Tibial nerve (tissue), 3 donors: ENCODE data around the gene SLC25A47.

ENCODE experiments used
- POLR2A ChIP-seq, 2 donors: fragments of 450-650 bp; IDR thresholded peaks; one replicate each; pipeline ENCODE4 v1.6.1; 2017; ENCODE audit warnings: antibody characterized with exemption in 2 of 2, mild to moderate bottlenecking in 2 of 2, moderate library complexity in 2 of 2
- TF ChIP-seq, protein P1 (sequence below), 5 experiments: fragments of 200-600 bp in 3 of 5; fragments of 450-650 bp in 2 of 5; sonication (generic) in 3 of 5; IDR thresholded peaks; one replicate each; pipeline ENCODE4 v1.5.1; 2016 to 2019; ENCODE audit warnings: antibody characterized with exemption in 5 of 5, mild to moderate bottlenecking in 3 of 5, moderate library complexity in 2 of 5

GRCh38 chr14:100320157-100320856 lies 2.8 kb upstream of the SLC25A47 start:
- TF ChIP-seq, protein P1, sequence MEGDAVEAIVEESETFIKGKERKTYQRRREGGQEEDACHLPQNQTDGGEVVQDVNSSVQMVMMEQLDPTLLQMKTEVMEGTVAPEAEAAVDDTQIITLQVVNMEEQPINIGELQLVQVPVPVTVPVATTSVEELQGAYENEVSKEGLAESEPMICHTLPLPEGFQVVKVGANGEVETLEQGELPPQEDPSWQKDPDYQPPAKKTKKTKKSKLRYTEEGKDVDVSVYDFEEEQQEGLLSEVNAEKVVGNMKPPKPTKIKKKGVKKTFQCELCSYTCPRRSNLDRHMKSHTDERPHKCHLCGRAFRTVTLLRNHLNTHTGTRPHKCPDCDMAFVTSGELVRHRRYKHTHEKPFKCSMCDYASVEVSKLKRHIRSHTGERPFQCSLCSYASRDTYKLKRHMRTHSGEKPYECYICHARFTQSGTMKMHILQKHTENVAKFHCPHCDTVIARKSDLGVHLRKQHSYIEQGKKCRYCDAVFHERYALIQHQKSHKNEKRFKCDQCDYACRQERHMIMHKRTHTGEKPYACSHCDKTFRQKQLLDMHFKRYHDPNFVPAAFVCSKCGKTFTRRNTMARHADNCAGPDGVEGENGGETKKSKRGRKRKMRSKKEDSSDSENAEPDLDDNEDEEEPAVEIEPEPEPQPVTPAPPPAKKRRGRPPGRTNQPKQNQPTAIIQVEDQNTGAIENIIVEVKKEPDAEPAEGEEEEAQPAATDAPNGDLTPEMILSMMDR (IDR thresholded peaks at IDR 0.05): no peak
- no peak for TF ChIP-seq POLR2A (IDR thresholded peaks at IDR 0.05)
